Measurements from ENCODE around the gene CANX. TPM values are rescaled to one million over a fixed set of nuclear protein-coding genes. Genes with fewer than 3 reads are reported as not detected.

Gene CANX
- total and polyA plus RNA-seq, 2 experiments from 2014 or later, result 332 to 488 TPM

GRCh38 chr5:179774442-179774841 lies 75.7 kb downstream of the CANX start:
- no peak overlapping the region for H2AFZ ChIP-seq
- H3K9ac ChIP-seq, result no peak overlapping the region
- no peak overlapping the region for H3K4me3 ChIP-seq
- H3K9me3 ChIP-seq (ENCODE audit: low read depth), result no peaks in the 10 kb centered on the region
- TF ChIP-seq EZH2phosphoT487 (IDR thresholded peaks at IDR 0.05; ENCODE audit: insufficient read depth, low read depth) (no peak), EZH2 (IDR thresholded peaks at IDR 0.05; ENCODE audit: insufficient read depth, poor library complexity, severe bottlenecking) (no peak)
- H3K79me2 ChIP-seq (ENCODE audit: insufficient read depth), result peaks cover 16% of the 10 kb centered on the region
- no peak for DNase-seq
- H3K4me1 ChIP-seq (ENCODE audit: insufficient read depth), result no peaks in the 10 kb centered on the region
- no peaks in the 10 kb centered on the region for H4K20me1 ChIP-seq (ENCODE audit: insufficient read depth)
- H3K36me3 ChIP-seq (ENCODE audit: low read depth), result peaks cover 54% of the 10 kb centered on the region; the same call in 1 of the 2 replicates
- H3K9me2 ChIP-seq (ENCODE audit: insufficient read depth), result no peaks in the 10 kb centered on the region
- 95 to 97% methylated on average over 10 to 12 of the region's 12 CpGs for WGBS, 2 experiments (ENCODE audit: low coverage in 1 of 2, low lambda C conversion rate in 2 of 2, missing lambda C conversion rate in 2 of 2)
- H3K27me3 ChIP-seq (replicated peaks; ENCODE audit: insufficient read depth), result no peaks in the 10 kb centered on the region
- H3K27ac ChIP-seq, result no peak overlapping the region
- H3F3A ChIP-seq (ENCODE audit: insufficient read depth), result no peaks in the 10 kb centered on the region
- in situ Hi-C loops (cut with MboI), result no loop called here
- H3K4me2 ChIP-seq (ENCODE audit: unreplicated experiment), result no peak overlapping the region

- Histone ChIP-seq H3K4me3 (no peak overlapping the region), H3K27ac (no peak overlapping the region), H3K4me2 (ENCODE audit: unreplicated experiment) (no peak overlapping the region), H3K27me3 (replicated peaks; ENCODE audit: insufficient read depth) (no peaks in the 10 kb centered on the region), H3K9ac (no peak overlapping the region), H4K20me1 (ENCODE audit: insufficient read depth) (no peaks in the 10 kb centered on the region), H3F3A (ENCODE audit: insufficient read depth) (no peaks in the 10 kb centered on the region), H3K9me3 (ENCODE audit: low read depth) (no peaks in the 10 kb centered on the region), H3K4me1 (ENCODE audit: insufficient read depth) (no peaks in the 10 kb centered on the region), H3K9me2 (ENCODE audit: insufficient read depth) (no peaks in the 10 kb centered on the region), H2AFZ (no peak overlapping the region), H3K79me2 (ENCODE audit: insufficient read depth) (no peaks in the 10 kb centered on the region), H3K36me3 (ENCODE audit: low read depth) (peaks cover 34% of the 10 kb centered on the region; the same call in 1 of the 2 replicates)
- 91 to 92% methylated on average over 11 of the region's 11 CpGs for WGBS, 2 experiments (ENCODE audit: low coverage in 1 of 2, low lambda C conversion rate in 2 of 2, missing lambda C conversion rate in 2 of 2)
- no peak for TF ChIP-seq EZH2 (IDR thresholded peaks at IDR 0.05; ENCODE audit: insufficient read depth, poor library complexity, severe bottlenecking)
- no peak for TF ChIP-seq EZH2phosphoT487 (IDR thresholded peaks at IDR 0.05; ENCODE audit: insufficient read depth, low read depth)
- no peak for DNase-seq
- in situ Hi-C loops (cut with MboI), result no loop called here
These were observed 77.7 kb downstream of the CANX start for GRCh38 chr5:179776411-179776938.

DNA sequence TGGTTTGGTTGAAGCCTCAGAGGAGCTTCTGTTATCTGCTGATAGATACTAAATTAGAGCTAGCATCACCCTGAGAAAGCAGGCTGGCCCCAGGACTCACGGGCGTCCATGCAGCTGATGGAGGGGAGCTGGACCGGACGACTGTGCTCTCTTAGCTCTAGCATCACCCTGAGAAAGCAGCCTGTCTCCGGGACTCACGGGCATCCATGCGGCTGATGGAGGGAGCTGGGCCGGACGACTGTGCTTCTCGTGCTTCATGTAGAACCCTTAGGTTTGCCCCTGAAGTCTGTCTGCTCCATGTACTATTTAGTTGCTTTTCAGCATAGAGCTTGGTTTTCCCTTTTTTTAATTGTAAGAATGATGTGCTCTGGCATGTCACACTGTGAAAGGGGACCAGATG lies 78.7 kb downstream of the CANX start:
- Histone ChIP-seq H3K79me2 (ENCODE audit: insufficient read depth) (no peaks in the 10 kb centered on the region), H3K27ac (no peak overlapping the region), H3K9me2 (ENCODE audit: insufficient read depth) (no peaks in the 10 kb centered on the region), H2AFZ (no peak overlapping the region), H3K27me3 (replicated peaks; ENCODE audit: insufficient read depth) (no peaks in the 10 kb centered on the region), H3K36me3 (ENCODE audit: low read depth) (peaks cover 28% of the 10 kb centered on the region; the same call in 1 of the 2 replicates), H4K20me1 (ENCODE audit: insufficient read depth) (no peaks in the 10 kb centered on the region), H3K4me1 (ENCODE audit: insufficient read depth) (no peaks in the 10 kb centered on the region), H3K9me3 (ENCODE audit: low read depth) (no peaks in the 10 kb centered on the region), H3K4me3 (no peak overlapping the region), H3F3A (ENCODE audit: insufficient read depth) (no peaks in the 10 kb centered on the region), H3K9ac (no peak overlapping the region), H3K4me2 (ENCODE audit: unreplicated experiment) (no peak overlapping the region)
- in situ Hi-C loops (cut with MboI), result no loop called here
- WGBS, 2 experiments (ENCODE audit: low coverage in 1 of 2, low lambda C conversion rate in 2 of 2, missing lambda C conversion rate in 2 of 2), result 94 to 95% methylated on average over 10 of the region's 10 CpGs
- DNase-seq, result no peak
- TF ChIP-seq EZH2 (IDR thresholded peaks at IDR 0.05; ENCODE audit: insufficient read depth, poor library complexity, severe bottlenecking), result no peak
- no peak for TF ChIP-seq EZH2phosphoT487 (IDR thresholded peaks at IDR 0.05; ENCODE audit: insufficient read depth, low read depth)

DNA sequence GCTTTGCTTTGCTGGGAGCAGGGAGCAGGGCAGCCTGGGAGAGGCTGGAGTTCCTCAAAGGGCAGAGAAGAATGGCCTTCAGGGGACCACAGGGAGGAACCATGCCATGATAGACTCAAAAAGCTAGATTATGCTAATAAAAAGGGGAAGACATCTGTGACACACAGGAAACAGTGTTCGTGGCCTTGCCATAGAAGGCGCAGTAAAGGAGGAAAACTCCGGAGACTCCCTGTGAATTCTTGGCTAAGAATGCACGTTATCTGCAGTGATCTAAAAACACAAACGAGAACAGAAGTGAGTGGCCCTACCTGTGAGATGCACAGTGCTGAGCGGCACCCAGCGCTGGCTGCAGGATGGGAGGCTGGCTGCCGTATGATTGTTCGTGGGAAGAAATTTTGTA lies 79.1 kb downstream of the CANX start:
- TF ChIP-seq EZH2 (IDR thresholded peaks at IDR 0.05; ENCODE audit: insufficient read depth, poor library complexity, severe bottlenecking) (no peak), EZH2phosphoT487 (IDR thresholded peaks at IDR 0.05; ENCODE audit: insufficient read depth, low read depth) (no peak)
- Histone ChIP-seq H3K27ac (no peak overlapping the region), H3K36me3 (ENCODE audit: low read depth) (peaks cover 28% of the 10 kb centered on the region; the same call in 1 of the 2 replicates), H4K20me1 (ENCODE audit: insufficient read depth) (no peaks in the 10 kb centered on the region), H3K9me2 (ENCODE audit: insufficient read depth) (no peaks in the 10 kb centered on the region), H3K4me1 (ENCODE audit: insufficient read depth) (no peaks in the 10 kb centered on the region), H2AFZ (no peak overlapping the region), H3K9ac (no peak overlapping the region), H3K79me2 (ENCODE audit: insufficient read depth) (no peaks in the 10 kb centered on the region), H3F3A (ENCODE audit: insufficient read depth) (no peaks in the 10 kb centered on the region), H3K4me2 (ENCODE audit: unreplicated experiment) (no peak overlapping the region), H3K4me3 (no peak overlapping the region), H3K9me3 (ENCODE audit: low read depth) (no peaks in the 10 kb centered on the region), H3K27me3 (replicated peaks; ENCODE audit: insufficient read depth) (no peaks in the 10 kb centered on the region)
- in situ Hi-C loops (cut with MboI), result no loop called here
- WGBS, 2 experiments (ENCODE audit: low coverage in 1 of 2, low lambda C conversion rate in 2 of 2, missing lambda C conversion rate in 2 of 2), result 77% methylated on average over 9 of the region's 9 CpGs
- DNase-seq, result no peak

All from GM23248 (cell line).